ENCODE measurements around the gene SULT1A1. TPM values are rescaled to one million over a fixed set of nuclear protein-coding genes. Genes with fewer than 3 reads are reported as not detected.
"Not testable (repeated sequence)": the region's sequence is repeated elsewhere in the genome, so short reads cannot be mapped to it uniquely, and the experiment has no call there.

The SULT1A1 gene
- total RNA-seq, 4 donors from 2014 or later: 4.1 to 17.2 (median 8.3) TPM

DNA sequence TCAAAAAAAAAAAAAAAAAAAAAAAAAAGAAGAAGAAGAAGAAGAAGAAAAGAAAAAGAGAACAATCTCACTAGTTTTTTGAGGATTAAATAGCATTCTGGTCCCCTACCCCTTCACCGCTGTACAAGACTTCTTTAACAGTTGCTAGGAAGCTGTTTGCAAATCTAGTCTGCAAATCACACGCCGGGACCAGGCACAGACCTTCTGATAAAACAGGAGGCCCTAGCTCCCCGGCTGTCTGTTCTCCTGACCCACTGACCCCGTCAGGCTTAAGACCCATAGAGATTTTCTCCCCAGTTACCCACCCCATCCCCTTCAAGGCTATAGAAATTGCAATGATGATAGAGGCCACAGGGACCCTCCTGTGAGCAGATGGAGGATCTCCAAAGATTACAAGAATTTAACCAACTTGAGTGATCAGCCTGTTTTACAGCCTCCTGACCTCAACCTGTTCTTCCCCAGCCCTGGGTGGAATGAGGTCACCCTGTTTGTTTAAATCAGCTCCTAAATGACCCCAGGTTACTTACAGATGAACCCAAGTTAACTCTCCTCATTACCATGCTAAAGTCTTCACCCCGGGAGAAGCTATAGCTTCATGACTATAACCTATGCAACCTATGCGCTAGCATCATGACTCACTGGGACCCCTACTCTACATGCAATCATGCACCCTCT lies 11.8 kb upstream of the SULT1A1 start:
- peaks cover 7 to 25% (median 7%) of the 10 kb centered on the region in 3 donors for H3K4me1 ChIP-seq
- no peak overlapping the region for H3K27ac ChIP-seq
- DNase-seq: no peak
- H3K36me3 ChIP-seq: peaks cover 0 to 4% (median 0%) of the 10 kb centered on the region in 3 donors
- intact Hi-C loops (cut with DNase I): no loop called here
- H3K9me3 ChIP-seq: no peaks in the 10 kb centered on the region
- no peak overlapping the region for H3K4me3 ChIP-seq
- 81 to 82% methylated on average over 7 of the region's 7 CpGs for WGBS, 2 donors
- TF ChIP-seq, protein P1, sequence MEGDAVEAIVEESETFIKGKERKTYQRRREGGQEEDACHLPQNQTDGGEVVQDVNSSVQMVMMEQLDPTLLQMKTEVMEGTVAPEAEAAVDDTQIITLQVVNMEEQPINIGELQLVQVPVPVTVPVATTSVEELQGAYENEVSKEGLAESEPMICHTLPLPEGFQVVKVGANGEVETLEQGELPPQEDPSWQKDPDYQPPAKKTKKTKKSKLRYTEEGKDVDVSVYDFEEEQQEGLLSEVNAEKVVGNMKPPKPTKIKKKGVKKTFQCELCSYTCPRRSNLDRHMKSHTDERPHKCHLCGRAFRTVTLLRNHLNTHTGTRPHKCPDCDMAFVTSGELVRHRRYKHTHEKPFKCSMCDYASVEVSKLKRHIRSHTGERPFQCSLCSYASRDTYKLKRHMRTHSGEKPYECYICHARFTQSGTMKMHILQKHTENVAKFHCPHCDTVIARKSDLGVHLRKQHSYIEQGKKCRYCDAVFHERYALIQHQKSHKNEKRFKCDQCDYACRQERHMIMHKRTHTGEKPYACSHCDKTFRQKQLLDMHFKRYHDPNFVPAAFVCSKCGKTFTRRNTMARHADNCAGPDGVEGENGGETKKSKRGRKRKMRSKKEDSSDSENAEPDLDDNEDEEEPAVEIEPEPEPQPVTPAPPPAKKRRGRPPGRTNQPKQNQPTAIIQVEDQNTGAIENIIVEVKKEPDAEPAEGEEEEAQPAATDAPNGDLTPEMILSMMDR (IDR thresholded peaks at IDR 0.05): no peak
- TF ChIP-seq POLR2A (IDR thresholded peaks at IDR 0.05): no peak
- H3K27me3 ChIP-seq: peaks cover 0 to 7% (median 0%) of the 10 kb centered on the region in 4 donors

DNA sequence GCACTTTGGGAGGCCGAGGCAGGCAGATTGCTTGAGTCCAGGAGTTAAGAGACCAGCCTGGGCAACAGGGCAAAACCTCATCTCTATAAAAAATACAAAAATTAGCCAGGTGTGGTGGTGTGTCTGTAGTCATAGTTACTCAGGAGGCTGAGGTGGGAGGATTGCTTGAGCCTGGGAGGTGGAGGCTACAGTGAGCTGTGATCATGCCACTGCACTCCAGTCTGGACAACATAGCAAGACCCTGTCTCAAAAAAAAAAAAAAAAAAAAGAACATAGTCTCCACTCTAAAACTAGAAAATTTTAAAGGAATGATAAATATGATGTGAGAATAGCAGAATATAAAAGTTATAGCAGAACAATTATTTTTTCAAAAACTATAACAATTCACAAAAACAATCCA lies 10.5 kb upstream of the SULT1A1 start:
- H3K36me3 ChIP-seq; intact Hi-C loops (cut with DNase I); H3K27me3 ChIP-seq; H3K4me3 ChIP-seq; H3K9me3 ChIP-seq; H3K27ac ChIP-seq; DNase-seq: not testable (repeated sequence)
- H3K4me1 ChIP-seq: peaks cover 7 to 25% (median 7%) of the 10 kb centered on the region in 3 donors
- 89% methylated on average over 1 of the region's 1 CpG; no CpG with 5 or more reads in 1 of the 2 donors for WGBS, 2 donors

DNA sequence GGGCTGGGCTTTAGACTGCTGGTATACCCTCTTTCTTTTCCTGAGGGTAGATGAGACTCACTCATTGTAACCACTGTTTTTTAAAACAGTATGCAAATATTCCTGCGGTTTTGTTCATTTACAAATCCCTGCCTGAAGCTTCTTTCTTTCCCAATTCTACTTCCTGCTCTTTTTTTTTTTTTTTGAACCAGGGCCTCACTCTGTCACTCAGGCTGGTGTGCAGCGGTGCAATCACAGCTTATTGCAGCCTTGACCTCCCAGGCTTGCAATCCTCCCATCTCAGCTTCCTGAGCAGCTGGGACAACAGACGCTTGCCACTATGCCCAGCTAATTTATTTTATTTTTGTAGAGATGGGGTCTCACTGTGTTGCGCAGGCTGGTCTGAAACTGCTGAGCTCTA lies 8.0 kb upstream of the SULT1A1 start:
- Histone ChIP-seq H3K4me1 (peaks cover 0 to 14% (median 6%) of the 10 kb centered on the region in 3 donors), H3K27me3 (peaks cover 0 to 6% (median 0%) of the 10 kb centered on the region in 4 donors), H3K4me3 (no peak overlapping the region), H3K36me3 (peaks cover 0 to 4% (median 0%) of the 10 kb centered on the region in 3 donors), H3K9me3 (no peaks in the 10 kb centered on the region), H3K27ac (no peak overlapping the region)
- no peak for DNase-seq
- no peak for TF ChIP-seq POLR2A (IDR thresholded peaks at IDR 0.05)
- TF ChIP-seq, protein P1 (IDR thresholded peaks at IDR 0.05): no peak
- WGBS, 2 donors: 40 to 49% methylated on average over 4 of the region's 4 CpGs
- intact Hi-C loops (cut with DNase I): no loop called here

DNA sequence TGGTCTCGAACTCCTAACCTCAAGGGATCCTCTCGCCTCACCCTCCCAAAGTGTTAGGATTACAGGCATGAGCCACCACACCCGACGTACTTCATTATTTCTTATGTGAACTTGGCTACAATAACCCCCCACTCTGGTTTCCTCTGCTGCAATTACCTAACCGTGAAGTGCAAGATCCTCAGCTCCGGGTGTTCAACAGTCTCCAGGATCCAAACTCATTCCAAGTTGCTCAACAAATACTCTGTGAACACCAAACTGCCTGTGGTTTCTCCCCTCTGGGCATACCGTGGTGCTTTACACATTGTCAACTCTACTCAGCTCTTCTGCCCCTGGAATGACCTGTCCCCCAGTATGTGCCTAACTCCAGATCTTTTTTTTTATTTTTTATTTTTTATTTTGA lies 6.8 kb upstream of the SULT1A1 start:
- 66 to 67% methylated on average over 7 of the region's 7 CpGs for WGBS, 2 donors
- Histone ChIP-seq H3K4me3 (no peak overlapping the region), H3K9me3 (no peaks in the 10 kb centered on the region), H3K27me3 (peaks cover 0 to 6% (median 0%) of the 10 kb centered on the region in 4 donors), H3K27ac (no peak overlapping the region), H3K4me1 (peaks cover 0 to 2% (median 0%) of the 10 kb centered on the region in 3 donors), H3K36me3 (peaks cover 0 to 4% (median 0%) of the 10 kb centered on the region in 3 donors)
- intact Hi-C loops (cut with DNase I): no loop called here
- TF ChIP-seq, protein P1 (IDR thresholded peaks at IDR 0.05): no peak
- TF ChIP-seq POLR2A (IDR thresholded peaks at IDR 0.05): no peak
- DNase-seq: no peak

DNA sequence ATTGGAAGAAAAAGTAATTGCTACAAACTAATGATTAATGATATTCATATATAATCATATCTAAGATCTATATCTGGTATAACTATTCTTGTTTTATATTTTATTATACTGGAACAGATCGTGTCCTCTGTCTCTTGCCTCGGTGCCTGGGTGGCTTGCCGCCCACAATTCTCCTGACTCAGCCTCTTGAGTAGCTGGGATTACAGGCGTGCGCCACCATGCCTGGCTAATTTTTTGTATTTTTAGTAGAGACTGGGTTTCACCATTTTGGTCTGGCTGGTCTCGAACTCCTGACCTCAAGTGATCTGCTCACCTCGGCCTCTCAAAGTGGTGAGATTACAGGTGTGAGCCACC lies 6.4 kb upstream of the SULT1A1 start:
- H3K27me3 ChIP-seq; H3K27ac ChIP-seq; DNase-seq; intact Hi-C loops (cut with DNase I); H3K36me3 ChIP-seq; H3K9me3 ChIP-seq; H3K4me1 ChIP-seq; H3K4me3 ChIP-seq: not testable (repeated sequence)
- WGBS, 2 donors: 72 to 86% methylated on average over 5 to 7 of the region's 7 CpGs

DNA sequence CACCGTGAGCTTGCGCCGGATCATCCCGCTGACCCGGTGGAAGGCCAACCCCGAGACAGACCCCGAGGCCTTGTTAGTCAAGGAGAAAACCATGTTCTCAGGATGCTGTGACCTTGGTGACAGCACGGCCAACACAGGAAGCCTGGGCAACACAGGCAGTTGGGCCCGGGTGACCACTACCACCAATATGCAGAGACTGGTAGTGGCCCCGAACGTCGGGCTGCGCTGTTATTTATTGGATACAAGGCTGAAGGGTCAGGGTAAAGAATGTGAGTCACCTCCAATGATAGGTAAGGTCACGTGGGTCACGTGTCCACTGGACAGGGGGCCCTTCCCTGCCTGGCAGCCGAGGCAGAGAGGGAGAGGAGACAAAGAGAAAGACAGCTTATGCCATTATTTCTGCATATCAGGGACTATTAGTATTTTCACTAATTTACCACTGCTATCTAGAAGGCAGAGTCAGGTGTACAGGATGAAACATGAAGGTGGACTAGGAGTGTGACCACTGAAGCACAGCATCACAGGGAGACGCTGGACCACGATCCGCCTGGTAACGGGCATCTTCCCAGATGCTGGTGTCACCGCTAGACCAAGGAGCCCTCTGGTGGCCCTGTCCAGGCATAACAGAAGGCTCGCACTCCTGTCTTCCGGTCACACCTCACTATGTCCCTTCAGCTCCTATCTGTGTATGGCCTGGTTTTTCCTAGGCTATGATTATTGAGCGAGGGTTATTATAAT lies 5.8 kb upstream of the SULT1A1 start:
- H3K27ac ChIP-seq; H3K27me3 ChIP-seq; H3K4me1 ChIP-seq; H3K9me3 ChIP-seq; DNase-seq; H3K36me3 ChIP-seq; intact Hi-C loops (cut with DNase I); H3K4me3 ChIP-seq: not testable (repeated sequence)
- 44 to 51% methylated on average over 10 to 12 of the region's 24 CpGs for whole genome bisulfite sequencing, 2 donors
- TF ChIP-seq, protein P1 (IDR thresholded peaks at IDR 0.05): peak; percentile 37 to 72 (median 62)

DNA sequence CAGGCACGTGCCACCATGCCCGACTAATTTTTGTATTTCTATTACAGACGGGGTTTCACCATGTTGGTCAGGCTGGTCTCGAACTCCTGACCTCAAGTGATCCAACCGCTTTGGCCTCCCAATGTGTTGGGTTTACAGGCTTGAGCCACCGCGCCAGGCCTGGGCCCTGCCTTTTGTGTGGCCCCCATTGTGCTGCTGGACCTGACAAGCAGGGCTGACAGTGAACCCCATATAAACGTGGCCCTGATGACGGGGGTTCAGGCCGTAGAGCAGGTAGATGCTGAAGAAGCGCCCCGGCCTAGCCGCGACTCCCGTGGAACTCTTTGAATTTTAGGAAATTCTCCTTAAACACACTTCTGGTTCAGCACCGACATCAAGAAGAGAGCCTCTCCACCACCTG lies 4.7 kb upstream of the SULT1A1 start:
- intact Hi-C loops (cut with DNase I); H3K27me3 ChIP-seq; DNase-seq; H3K4me3 ChIP-seq; H3K36me3 ChIP-seq; H3K27ac ChIP-seq; H3K9me3 ChIP-seq: not testable (repeated sequence)
- WGBS, 2 donors: 84% methylated on average over 11 of the region's 16 CpGs; no CpG with 5 or more reads in 1 of the 2 donors
- peaks cover 0 to 15% (median 4%) of the 10 kb centered on the region in 3 donors for H3K4me1 ChIP-seq

DNA sequence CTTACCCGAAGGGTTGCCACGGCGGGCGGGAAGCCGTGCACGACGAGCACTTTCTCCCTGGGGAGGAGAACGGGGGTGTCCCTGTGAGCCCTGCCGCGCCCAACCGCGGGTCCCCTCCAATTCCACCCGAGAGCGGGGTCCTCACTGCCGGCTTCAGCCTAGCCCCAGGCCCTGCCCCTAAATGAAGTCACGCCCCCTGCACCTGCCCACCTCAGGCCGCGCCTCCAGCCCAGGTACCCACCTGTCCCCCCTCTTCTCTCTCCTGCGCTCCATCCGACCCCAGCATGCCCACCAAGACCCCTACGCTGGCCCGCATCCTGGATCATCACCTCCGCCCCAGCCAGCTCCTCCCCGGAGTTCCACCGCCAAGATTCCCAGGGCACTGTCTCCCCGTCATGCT lies 4.1 kb upstream of the SULT1A1 start:
- DNase-seq, H3K4me3 ChIP-seq: not testable (repeated sequence)
- WGBS, 2 donors: no CpG with 5 or more reads among the region's 26 CpGs

More for the DNA sequence above, 4.1 kb upstream of the SULT1A1 start:
- intact Hi-C loops (cut with DNase I); H3K36me3 ChIP-seq; H3K27me3 ChIP-seq; H3K27ac ChIP-seq; H3K9me3 ChIP-seq: not testable (repeated sequence)
- H3K4me1 ChIP-seq: peaks cover 0 to 21% (median 4%) of the 10 kb centered on the region in 3 donors
